D341Med (cell line): ENCODE measurements around the gene SLC7A1.

ENCODE experiments used
- DNase-seq: peaks from one replicate; pipeline ENCODE4 v3.0.0; 2012; ENCODE audit warnings: low spot score

The SLC7A1 gene

DNA sequence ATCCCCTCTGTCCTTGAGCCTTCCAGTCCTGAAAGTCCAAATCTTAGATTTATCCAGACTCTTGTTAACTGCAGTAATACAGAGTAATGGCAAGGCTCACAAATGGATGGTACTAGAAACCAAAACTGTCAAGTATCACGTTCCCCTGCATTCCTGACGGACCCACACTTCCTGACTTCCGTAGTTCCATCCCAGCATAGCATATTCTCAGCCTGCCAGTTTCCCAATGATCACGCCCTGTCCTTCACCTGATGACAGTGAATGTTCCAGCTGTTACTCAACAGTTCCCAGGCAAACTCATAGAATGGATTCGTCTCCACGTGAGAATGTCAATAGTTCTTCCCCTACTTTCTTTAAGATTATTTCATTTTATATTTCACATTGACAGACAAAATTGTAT, 33.6 kb downstream of the SLC7A1 start:
- no peak for DNase-seq

DNA sequence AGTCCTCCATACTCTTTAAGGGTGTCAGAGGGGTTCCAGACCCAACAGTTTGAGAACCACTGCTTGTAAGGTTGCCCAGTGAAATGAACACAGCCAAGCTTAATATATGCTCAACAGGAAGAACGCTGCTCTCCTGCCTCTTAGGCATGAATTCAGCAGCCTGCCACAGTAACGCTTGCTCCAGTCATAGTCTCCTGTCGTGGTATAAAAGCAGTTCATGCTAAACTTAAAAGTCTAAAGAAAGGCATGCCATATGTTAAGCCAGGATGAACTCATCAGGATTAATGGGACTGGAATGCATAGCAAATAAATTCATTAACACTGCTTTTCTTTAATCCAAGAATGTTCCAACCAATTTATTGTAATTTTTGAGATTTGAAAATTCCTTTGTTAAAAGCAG, 38.7 kb downstream of the SLC7A1 start:
- no peak for DNase-seq

DNA sequence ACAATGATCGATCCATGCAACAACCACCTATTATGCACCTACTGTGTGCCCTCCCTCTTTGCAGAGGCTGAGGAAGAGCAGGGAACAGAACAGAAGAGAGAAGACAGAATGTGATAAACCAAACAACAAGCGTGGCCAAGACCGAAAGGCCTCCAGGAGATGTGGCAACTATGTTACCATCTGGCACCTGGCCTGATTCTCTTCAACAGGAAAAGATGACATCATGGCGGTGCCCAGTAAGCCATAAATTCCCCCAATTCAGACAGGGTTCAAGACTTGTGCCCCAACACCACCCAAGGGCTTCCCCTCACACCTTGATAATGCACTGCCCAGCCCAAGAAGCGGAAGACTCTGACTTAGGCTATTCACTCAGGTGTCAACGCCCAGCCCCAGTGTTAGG, 44.3 kb downstream of the SLC7A1 start:
- no peak for DNase-seq

DNA sequence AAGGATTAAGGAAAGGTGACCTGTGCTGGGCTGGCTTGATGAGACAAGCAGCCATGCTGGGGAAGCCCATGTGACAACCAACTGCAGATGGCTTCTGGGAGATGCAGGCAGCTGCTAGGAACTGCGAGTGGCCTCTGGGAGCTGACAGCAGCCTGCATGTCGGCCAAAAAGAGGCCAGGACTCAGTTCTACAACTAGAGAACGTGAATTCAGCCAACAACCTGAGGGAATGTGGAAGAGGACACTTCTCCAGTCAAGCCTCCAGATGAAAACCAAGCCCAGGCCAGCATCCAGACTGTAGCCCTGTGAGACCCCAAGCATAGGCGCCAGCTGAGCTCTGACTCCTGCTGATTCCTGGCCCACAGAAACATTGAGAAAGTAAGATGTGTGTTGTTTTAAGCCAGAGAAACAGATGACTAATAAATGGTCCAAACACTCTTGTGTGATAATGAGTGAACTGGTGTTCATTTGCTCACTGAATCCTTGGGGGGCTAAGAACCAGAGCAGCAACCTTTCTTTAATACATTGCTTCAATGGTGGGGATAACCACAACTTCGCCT, 45.0 kb downstream of the SLC7A1 start:
- DNase-seq: no peak

DNA sequence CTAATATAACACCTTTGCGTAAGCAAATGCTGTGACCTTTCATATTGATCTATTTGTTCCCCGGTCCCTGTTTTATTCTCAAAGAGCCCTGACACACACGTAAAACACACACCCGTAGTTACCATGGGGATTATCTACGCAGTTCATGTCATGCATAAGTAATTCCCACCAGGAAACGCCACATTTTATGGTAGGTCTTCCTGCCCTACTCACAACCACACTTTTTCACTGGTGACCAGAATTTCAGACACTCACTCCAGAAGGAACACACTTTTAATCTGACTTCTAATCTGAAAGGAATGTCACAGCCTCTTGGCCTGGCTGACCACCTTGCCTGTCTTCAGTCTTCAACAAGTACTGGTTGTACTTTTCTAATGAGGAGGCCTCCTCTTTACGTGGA, 46.8 kb downstream of the SLC7A1 start:
- DNase-seq: no peak

DNA sequence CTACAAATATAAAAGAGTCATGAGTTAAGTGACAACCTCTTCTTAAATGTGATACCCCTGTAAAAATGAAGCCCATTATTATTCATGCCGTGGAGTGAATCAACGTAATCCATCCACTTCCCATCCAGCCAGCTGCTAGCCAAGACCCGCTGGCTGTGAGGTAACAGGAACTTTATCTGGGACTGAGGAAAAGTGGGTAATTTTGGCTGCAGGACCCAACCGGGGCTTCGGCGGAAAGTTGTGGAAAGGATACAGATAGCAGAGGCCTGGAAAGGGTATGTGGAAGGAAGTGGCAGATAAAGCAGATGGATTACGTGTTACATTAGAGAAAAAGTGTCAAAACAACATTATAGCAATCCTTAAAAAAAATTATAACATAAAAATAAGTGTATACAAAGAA, 48.3 kb downstream of the SLC7A1 start:
- DNase-seq: no peak

DNA sequence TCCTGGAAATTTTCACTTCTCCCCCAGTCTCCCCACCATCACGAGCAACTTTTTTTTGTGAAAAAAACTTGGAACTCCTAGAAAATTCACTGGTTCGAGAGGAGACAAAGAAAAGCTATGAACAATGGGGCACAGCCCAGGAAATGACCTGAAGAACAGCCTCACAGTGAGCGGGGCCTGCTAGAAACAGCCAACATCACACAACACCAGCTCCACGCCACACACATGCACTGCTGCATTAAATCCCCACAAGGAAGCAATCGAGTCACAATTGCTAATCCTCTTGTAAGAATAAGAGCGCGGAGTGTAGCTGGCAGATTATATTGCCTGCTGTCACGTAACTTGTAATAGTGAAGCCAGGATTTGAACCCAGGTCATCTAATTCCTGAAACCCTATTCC, 48.8 kb downstream of the SLC7A1 start:
- DNase-seq: no peak

DNA sequence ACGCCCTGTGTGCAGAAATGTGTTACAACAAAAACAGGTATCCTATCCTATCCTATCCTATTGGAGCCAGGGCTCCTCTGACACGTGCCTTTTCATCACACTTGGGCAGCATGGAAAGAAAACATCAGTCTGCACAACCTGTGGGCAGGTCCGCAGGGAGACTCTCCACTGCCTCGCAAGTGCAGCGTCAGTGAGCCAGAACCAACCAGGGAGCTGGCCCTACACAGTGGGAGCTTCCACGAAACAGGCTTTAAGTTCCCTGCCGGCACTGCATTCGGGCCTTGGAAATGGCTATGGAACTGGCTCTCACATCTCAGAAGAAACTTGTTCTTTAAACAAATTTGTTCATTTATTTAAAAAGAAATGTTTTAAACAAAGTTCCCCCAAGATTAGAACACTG, 49.5 kb downstream of the SLC7A1 start:
- no peak for DNase-seq

DNA sequence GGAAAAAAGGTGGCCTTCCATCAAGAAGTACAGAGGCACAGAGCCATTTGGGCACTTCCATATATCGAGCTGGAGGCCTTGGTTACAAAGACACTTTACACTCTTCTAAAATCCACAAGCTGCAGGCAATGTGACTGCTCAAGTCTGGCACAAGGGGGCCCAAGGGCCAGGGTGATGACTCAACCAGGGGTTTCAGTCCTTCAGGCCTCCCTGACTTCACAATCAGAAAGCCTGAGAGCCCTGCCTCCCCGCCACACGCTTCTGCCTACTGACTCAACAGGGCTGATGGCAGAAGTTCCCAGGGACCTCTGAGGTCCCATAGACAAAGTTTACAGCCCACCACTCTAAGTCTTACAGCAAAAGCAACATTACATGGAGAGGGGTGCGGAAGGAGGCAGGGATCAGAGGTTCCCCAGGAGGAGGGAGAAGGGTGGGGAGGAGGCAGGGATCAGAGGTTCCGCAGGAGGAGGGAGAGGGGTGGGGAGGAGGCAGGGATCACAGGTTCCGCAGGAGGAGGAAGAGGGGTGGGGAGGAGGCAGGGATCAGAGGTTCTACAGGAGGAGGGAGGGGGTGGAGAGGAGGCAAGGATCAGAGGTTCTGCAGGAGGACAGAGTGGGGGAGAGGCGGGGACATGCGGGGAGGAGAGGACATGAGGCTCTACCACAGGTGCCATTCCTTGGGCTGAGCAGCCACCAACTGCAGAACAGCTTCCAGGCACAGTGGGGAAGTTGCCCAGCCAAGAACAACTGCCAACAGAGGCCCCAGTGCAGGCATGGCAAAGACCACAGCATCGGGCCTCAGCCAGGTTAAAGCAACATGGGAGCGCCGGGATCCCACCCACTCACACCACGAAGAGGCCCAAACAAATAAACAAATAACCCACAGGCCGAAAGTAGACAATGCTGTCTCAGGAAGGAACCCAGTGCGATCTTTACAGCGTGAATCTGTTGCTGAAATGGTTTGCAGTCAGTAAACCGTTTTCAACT, 52.0 kb downstream of the SLC7A1 start:
- no peak for DNase-seq

DNA sequence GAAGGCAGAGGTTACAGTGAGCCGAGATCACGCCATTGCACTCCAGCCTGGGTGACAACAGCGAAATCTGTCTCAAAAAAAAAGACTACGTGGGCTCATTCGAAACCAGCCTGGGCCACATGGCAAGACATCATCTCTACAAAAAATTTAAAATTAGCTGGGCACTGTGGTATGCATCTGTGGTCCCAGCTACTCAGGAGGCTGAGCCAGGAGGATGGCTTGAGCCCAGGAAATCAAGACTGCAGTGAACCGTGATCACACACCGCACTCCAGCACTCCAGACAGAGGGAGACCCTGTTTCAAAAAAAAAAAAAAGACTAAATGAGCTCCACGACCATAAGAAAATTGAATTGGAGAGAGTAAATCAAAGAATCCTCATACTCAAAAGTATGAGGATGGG, 53.1 kb downstream of the SLC7A1 start:
- no peak for DNase-seq

DNA sequence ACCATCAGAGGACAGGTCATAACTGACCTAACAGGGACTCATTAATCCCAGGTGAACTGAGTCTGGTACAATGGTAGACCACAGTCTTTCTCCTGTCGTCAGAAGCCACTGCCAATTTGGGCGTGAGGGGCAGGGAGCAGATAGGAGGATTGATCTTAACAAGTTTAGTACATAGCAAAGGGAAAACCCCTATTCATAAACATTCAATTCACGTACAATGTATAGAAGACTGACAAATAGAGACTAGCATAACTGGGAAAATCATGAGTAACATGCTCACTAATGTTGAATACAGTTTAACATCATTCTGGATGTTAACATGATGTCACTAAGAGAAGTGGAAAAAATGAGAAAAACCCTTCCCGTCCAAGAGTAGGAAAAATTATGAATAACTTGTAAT, 54.1 kb downstream of the SLC7A1 start:
- DNase-seq: no peak

DNA sequence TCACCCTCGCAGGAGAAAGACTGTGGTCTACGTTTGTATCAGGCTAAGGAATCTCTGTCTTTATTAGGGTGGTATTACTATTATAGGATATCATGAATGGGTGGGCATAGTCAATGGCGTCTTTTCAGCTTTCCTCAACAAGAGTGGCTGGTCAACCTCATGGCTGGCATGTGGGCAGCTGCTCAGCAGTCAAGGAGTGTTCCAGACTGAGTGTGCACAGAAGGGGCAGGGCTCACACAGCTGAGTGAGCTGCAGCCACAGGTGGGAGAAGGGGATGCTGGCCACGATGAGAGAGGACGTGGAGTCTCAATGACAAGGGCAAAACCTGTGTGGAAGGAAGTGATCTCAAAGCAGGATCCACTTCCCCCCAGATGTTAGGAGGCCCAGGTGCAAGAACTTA, 54.7 kb downstream of the SLC7A1 start:
- DNase-seq: no peak

DNA sequence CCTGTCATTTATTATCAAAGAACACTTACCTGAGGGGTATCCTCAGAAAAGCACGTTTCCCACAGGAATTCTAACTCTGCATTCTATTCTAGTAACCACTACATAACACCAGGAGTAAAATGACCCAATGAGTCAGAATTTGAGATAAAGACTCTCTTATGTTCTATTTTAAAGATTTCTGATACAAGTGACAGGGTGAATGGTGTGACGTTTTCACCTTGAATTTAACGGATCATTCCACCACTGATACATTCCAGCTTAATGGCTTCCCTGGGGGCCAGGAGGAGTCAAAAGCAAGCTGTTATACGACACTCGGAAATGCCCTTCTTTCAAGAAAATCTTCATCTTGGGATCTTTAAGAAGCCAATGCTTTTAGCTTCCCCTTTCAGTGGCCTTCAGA, 55.2 kb downstream of the SLC7A1 start:
- no peak for DNase-seq

DNA sequence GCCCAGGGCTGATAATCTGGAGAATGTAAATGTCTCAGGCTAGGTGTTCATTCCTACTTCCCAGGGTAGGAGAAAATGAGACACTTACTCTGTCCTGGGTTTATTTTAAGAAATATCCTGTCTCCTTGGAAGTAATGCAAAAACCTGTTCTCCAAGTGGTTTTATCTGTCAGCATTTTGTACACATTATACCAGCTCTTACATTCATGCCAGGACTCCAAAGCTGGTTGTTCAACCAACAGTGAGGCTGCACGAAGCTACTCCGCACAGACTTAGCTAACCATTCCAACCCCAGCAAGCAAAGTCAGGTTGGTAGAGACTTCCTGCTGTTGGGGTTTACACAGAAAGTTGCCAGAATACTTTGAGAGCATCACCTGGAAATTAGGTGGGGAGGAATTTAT, 55.6 kb downstream of the SLC7A1 start:
- DNase-seq: no peak

DNA sequence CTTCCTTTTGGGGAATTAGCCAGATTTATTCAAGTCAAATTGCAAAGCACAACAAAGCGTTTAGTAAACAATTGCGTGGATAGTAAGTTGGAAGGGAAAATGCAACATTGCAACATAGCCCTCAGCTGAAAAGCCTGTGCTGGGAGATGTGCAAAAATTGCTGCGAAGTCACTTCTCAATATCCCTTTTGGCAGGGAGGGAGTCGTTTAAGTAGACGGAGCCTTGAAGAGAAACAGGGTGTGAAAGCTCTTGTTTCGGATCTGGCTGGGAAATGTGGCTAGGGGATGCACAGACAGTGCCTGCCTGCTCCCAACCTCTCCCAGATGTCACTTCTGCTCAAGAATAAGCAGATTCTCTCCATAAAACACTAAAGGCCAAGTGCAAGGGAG, 56.8 kb downstream of the SLC7A1 start:
- no peak for DNase-seq

DNA sequence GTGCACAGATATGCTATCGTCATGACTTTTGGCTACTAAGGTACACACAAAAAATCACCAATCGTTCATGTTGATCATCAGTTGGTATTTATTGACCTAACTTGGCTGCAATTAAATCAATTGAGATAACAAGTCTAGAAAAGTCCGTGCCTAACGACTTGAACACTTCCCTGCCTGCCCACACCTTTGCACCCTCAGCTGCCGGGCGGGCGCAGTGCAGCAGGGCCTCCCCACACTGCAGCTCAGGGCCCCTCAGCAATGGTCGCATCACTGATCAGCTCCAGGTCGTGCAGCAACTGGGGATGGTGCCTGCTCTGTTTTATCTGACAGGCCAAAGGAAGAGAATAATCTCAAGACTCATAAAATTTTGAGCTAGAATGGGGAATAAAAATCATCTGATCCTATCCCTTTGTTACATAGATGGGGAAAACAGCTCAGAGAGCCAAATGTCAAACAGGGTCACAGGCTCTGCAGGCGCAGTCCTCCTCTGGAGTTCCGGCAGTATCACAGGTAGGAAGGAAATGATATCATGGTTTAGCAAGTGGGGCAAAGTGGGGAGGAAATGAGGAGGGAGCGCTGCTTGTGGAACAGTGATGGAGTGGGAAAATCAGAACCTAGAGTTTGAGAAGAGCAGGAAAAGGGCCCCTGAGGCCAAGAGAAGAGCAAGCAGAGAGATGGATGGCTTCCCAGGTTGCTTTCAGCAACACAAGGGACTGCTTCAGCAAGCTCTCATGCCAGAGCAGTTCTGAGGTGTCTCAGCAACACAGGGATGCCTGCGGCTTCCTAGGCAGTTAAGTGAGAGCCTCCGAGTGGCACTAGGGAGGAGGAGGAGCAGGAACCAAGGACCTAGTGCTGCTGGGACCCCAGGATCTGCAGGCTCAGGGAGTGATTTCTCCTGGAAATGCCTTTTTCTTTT, 57.5 kb downstream of the SLC7A1 start:
- DNase-seq: no peak

DNA sequence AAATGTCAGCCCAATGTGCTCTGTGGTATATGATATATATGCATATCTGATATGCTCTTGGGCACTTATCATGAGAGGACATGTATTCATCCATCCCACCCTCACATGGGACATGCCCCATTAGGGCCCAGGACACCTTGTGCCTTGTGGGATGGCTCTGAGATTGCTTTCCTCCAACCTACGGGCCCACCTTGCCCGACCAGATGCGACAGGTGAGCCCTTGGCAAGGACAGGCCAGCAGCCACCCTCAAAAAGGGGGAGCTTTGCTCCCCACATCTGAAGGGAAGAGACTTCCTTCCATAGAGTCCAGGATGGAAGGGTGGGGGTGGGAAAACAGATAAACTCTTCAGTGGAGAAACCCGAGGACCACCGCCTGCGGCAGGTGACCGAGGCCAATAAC, 58.6 kb downstream of the SLC7A1 start:
- no peak for DNase-seq

DNA sequence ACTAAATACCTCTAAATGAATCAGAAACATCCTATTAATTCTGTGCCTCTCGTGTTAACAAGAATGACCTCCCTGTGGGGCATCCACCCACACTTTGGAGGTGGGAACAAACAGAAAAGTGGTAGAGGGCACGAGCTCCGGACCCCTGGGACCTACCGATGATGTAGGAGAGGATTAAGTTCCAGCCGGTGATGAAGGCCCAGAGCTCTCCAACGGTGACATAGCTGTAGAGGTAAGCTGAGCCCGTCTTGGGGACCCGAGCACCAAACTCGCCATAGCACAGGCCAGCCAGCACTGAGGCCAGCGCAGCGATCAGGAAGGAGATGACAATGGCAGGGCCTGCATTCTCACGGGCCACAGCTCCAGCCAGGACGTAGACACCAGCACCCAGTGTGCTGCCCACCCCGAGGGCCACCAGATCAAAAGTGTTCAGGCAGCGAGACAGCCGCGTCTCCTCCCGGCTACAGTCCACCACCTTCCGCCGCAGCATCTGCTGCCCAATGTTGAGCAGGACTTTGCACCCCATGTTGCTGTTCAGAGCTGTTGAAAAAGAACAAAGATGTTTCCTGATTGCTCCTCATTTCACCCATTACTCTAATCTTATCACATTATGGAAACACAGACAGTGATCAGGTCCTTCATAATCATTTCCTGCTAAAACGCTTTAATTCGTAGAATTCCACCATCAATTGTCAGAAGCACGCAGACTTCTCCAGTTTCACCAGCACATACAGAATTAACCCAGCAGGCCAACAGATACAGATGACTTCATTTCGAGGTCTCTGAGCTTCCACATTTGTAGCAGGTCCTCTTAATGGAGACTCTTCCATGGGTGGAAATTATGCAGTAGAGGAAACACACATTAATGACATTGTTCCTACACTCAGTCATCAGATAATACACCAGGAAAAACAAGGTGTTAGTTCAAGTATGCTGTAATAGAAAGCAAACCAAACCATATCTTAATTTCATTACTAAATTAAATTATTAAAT, 59.5 kb downstream of the SLC7A1 start:
- no peak for DNase-seq

DNA sequence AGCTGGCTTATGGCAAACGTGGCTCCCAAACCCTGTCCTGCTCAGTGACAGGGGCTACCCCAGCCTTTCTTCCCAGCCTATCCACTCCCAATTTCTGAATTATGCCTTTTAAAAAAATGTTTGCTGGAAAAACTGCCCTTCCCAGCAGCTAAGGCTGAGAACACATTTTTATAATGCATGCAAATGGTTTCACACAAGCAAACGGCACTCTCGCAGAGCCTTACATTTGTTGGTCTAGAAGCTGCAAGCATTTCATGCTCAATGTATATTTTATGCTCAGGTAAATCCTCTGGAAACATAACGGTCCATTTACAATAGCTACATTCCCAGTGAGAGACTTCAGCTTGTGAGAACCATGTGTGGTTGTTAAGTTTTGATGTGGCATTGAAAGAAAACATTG, 61.4 kb downstream of the SLC7A1 start:
- no peak for DNase-seq

DNA sequence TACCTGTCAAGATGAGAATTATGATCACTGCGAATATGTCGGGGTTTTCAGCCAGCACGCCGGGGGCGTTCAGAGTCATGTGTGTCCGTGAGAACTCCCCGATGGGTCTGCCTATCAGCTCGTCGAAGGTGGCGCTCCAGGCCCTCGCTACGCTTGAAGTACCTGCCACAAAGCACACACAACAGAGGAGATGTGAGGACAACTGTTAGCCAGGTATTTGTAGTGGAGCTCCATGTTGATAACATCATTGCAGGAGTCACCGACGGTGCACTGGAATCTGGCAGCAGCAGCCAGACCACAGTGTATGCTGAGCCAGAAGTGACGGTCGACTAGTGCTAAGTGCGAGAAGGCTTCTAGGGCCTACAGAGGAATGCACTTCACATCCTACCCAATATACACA, 62.7 kb downstream of the SLC7A1 start:
- DNase-seq: no peak

DNA sequence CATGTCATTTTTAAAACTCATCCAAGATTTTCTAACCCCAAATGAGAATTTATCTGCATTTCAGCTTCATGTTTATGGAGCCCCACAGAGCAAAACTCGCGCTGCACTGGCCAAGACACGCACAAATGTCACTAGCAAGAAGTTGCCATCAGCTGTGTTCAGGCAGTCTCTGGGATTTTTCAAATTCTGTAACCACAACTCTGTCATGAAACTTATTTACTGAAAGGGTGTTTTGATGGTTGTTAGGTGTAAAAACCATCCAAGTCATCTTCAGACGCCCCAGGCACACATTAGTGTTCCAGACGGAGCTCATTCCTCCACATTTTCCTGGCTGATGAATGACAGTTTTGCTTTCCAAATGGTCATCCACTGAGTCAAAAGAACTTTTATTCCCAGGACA, 63.4 kb downstream of the SLC7A1 start:
- no peak for DNase-seq

DNA sequence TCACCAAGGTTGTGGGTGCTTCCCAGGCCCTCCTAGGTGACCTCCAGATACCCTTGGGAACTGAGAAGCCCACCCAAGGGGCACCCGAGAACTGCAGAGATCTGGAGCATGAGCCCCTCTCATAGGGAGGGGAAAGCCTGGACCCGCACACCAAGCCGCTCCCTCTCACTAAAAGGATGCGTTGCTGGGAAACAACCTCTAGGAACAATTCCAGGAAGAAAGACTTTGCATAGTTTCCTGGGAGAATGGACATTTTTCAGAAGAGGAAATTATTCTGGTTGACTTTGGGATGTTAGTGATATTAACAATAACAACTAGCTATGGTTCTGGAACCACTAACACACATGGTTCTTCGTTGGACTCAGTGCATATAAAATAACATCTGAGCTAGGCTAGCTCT, 64.6 kb downstream of the SLC7A1 start:
- no peak for DNase-seq
